Astrocyte (in vitro differentiated cells and primary cell): ENCODE results near the gene CREB3.

Source experiments
- CTCF ChIP-seq: IDR thresholded peaks from 2 replicates; pipeline ENCODE4 v1.5.1; 2011; ENCODE audit warnings: low read depth, mild to moderate bottlenecking, inconsistent platforms, low read length, moderate library complexity; ENCODE audit not compliant: insufficient read depth
- EZH2 ChIP-seq: IDR thresholded peaks from 2 replicates; pipeline ENCODE4 v1.6.1; 2012; ENCODE audit warnings: mild to moderate bottlenecking, low read length, inconsistent platforms; ENCODE audit not compliant: insufficient read depth

GRCh38 chr9:35740243-35740642 is 7.8 kb downstream of the CREB3 start:
- no peak for TF ChIP-seq CTCF
- no peak for TF ChIP-seq EZH2
